SH-SY5Y (cell line): ENCODE measurements around the gene TENM4.

Experiments
- GATA2 ChIP-seq: IDR thresholded peaks from 2 replicates; pipeline ENCODE4 v1.6.1; 2011; ENCODE audit warnings: mild to moderate bottlenecking, low read depth, low read length
- GATA3 ChIP-seq: IDR thresholded peaks from 2 replicates; pipeline ENCODE4 v1.6.1; 2011; ENCODE audit warnings: low read depth, mild to moderate bottlenecking, low read length, moderate library complexity

TENM4 gene

GRCh38 chr11:79369055-79369454 is 71.8 kb downstream of the TENM4 start:
- no peak for TF ChIP-seq GATA2
- no peak for TF ChIP-seq GATA3

DNA sequence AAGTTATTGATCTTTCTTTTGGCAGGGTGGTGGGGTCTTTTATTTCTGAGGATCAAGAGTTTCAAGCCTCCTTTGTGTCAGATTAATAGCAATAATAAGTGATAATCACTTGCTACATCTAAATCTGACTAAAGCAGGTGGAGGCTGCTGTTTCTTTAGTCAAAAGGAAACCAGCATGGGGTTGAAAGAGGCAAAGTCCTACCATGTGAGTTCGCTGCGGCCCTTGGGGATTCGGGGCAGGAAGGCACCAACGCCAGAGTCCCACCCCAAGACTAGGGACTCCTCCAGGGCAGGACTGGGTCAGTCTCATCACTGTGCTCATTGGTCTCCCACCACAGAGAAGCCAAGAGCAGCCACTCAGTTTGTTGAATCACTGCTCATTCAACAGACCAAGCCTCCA is 73.0 kb downstream of the TENM4 start:
- TF ChIP-seq GATA2 (no peak), GATA3 (no peak)

DNA sequence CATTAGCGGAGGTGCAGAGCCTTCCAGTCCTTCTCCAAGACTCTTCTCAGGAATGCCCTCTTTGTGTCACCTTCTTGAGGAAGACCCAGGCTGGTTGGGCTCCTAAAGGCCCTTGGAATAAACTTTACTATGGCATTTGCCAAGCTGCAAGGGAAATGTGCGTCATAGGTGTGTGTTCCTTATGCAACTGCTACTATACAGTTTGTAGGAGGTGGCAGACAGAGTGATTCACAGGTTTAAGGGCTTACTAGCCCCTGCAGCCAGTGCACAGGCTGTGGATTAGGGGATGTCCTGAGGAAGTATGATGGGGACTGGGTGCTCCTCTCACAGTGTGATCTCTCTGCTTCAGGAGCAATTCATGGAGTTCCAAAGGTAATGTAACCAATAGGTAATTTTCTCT is 74.6 kb downstream of the TENM4 start:
- TF ChIP-seq GATA2 (no peak), GATA3 (no peak)

DNA sequence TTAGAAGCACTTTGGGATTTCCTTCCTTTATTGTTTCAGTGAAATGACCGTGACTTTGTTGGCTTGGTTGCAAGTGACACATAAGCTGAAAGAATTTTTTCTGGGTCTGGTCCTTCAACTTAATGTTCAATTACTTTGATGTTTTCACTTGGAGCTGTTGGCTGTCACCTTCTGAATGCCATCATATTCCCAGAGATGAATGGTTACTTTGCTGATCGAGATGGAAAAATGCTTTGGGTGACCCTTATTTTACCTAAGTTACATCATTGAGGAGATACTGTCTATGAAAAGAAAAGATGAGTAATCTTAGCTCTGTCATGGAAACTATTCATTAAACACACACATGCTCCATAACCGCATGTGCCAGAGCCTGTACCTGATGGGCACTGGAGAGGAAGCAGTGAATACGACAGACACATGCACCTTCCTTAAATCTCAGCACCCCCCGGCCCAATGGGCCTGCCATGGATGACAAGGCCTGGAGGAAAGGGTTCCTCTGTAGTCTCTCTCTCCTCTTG is 76.9 kb downstream of the TENM4 start:
- no peak for TF ChIP-seq GATA2
- TF ChIP-seq GATA3 = no peak

GRCh38 chr11:79363256-79363655 is 77.6 kb downstream of the TENM4 start:
- TF ChIP-seq GATA2 (no peak), GATA3 (no peak)

DNA sequence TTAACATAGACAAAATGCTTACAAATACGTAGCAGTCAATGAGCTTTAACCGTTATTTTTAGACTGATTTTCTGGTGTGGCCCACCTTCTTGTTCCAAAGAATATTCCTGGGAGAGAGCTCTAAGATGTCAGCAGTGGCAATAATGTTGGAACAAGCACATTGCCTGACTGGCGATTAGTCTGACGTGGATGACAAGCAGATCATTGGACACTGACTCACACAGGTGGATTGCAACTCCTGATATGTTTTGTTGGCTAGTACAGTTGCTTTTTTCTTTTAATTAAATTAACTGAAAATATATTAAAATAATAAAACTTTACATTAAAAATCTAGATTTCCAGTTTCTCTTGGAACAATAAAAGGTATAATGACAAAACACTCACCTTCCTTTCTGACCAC is 78.0 kb downstream of the TENM4 start:
- no peak for TF ChIP-seq GATA3
- no peak for TF ChIP-seq GATA2

DNA sequence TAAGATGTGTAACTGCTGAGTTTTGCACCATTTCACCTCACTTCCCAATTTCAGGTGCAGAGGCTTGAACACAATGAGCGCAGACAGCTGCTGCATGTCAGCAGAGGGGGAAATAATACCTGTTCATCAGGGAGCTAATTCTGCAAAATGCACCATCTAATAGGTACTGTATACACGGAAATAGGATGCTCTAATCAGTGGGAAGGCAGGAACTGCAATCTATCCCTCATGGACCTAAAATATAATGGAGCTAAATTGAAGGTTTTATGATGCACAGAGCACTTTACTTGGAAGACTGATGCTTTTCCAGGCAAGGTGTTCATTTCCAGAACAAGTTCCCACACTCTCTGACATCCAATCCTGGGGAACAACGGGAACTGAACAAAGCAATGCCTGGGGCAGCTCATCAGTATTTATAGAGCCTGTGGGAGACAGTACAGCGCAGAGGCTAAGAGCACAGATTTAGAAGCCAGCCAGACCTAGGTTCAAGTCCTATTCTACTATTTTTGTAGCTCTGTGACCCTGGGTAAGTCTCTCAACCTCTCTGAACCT is 78.5 kb downstream of the TENM4 start:
- TF ChIP-seq GATA2 (no peak), GATA3 (no peak)

DNA sequence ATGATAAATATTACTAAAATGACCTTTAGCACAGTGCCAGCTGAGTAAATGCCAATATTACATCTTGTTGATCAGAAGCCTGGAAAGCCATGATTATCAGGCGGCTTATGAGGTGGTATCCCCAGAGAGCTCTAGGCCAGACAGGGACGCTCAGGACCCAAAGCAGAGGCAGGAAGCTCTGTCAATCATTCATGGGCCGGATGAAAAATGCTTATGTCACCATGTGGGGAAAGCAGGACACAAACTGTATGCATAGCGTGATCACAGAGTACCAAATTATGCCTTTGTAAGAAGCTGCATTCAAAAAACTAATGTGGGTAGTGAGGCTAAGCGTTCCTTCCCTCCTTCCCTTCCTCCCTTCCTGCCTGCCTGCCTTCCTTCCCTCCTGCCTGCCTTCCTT is 82.6 kb downstream of the TENM4 start:
- TF ChIP-seq GATA3 (no peak), GATA2 (no peak)

DNA sequence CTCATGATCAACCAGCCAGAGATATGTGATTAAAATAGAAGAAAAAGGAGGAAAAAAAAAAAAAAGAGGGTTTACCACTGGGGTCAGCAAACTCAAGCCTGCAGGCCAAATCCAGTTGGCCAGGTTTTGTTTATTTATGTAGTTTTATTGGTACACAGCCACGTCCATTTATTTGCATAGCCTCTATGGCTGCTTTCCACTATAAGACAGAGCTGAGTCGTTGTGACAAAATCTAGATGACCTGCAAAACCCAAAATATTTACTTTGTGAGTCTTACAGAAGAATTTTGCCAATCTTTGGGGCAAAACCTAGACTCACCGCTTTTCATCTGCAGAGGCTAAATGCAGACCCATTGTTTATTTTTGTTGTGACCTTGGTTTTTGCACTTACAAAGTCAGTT is 87.1 kb downstream of the TENM4 start:
- no peak for TF ChIP-seq GATA2
- no peak for TF ChIP-seq GATA3

DNA sequence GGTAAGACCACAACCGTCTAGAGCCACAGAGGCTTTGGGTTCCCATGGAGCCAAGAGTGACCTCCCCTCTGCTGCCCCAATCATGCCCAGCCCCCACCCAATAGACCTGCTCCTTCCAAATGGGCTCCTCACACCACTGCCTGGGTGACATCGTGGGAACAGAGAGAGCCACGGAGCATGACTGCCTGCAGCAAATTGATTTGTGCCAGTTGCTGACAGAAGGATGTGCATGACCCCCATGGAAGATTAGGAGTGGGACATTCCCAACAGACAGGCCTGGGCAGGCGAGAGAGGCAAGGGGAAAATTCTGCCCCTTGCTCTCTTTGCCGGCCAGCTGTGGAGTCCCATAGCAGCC is 88.5 kb downstream of the TENM4 start:
- no peak for TF ChIP-seq GATA3
- no peak for TF ChIP-seq GATA2

GRCh38 chr11:79348976-79349682 is 91.7 kb downstream of the TENM4 start:
- no peak for TF ChIP-seq GATA3

- TF ChIP-seq GATA3 (no peak), GATA2 (no peak; the same call in 1 of the 2 replicates)
Measured at GRCh38 chr11:79346021-79346420, 94.8 kb downstream of the TENM4 start.

DNA sequence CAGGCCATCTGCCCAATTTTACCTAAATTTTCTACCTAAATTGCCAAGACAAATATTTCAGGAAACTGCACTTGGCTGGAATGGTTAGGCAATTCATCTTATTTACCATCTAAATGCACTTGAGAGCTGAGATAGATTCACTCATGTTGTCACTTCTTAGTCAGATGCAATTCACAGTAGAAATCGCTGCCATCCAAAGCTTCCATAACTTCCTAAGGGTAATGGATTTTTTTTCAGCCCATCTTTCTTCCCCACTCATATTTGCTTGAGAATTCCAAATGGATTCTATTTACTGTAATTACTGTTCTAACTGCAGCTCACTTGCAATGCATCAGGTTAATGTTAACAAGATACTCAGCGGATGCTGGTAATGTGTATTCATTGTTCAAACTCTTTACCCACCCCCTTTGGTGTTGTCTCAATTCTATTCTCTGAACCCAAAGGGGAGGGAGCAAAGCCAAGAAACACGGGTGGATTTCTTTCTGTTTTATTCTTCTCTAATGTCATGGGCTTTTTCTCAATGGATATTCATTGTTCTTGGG is 96.0 kb downstream of the TENM4 start:
- no peak for TF ChIP-seq GATA2
- TF ChIP-seq GATA3 = no peak

DNA sequence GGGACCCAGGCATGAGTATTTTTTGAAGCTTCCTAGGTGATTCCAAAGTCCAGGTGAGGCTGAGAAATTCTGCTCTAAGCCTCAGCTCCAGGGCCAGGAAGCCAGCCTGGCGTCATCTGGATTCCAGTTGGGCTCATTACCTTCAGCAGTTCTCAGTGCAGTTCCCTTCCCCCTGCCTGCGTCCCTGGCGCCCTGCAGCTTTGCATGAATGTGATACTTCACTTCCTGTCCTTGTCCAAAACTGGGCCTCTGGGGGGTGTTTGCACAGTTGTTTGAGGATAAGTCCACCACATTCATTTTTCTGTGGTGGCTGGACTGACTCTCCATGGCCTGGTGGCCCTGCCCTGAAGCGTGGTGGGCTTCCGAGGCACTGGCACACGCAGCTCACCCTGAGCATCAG is 98.1 kb downstream of the TENM4 start:
- TF ChIP-seq GATA3 = no peak
- TF ChIP-seq GATA2 = no peak

DNA sequence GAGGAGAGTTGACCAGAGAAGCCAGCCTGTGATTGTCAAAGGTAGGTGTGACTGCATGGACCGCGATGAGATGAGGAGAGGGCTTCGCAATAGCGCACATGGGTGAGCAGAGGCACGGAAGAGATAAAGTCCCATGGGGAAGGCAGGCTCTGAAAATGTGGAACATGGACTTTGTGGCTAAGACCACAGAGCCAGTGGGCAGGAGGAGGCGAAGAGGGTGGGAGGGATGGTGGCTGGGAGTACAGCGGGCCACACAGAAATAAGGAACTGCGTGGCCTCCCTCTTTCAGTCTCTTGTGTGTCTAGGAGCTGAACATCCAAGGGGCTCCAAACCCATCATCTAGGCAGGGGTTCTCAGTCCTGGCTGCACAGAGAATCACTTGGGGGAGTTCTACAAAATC is 98.6 kb downstream of the TENM4 start:
- TF ChIP-seq GATA3 (no peak), GATA2 (no peak)

GRCh38 chr11:79340535-79340934 is 100.3 kb downstream of the TENM4 start:
- TF ChIP-seq GATA2 (no peak), GATA3 (no peak)
